Neural cell (in vitro differentiated cells): ENCODE measurements around the gene HUS1B. TPM values are rescaled to one million over a fixed set of nuclear protein-coding genes. Genes with fewer than 3 reads are reported as not detected.

ENCODE experiments used
- H2AFZ ChIP-seq: fragments of 200-600, 300-800 bp; sonication (generic), shearing (Covaris generic); 2 replicates; pipeline ENCODE4 v1.6.0; 2014; ENCODE audit warnings: low read depth, mild to moderate bottlenecking, antibody characterized with exemption, low read length, moderate library complexity
- H3F3A ChIP-seq: fragments of 200-600 bp; shearing (Covaris generic); 2 replicates; pipeline ENCODE4 v1.6.1; 2016; ENCODE audit warnings: mild to moderate bottlenecking, moderate library complexity, mixed read lengths, antibody characterized with exemption, low read length; ENCODE audit not compliant: insufficient read depth, poor library complexity, severe bottlenecking
- H3K27ac ChIP-seq: fragments of 200-600, 300-800 bp; sonication (generic), shearing (Covaris generic); 2 replicates; pipeline ENCODE4 v1.5.1; 2014; ENCODE audit warnings: mild to moderate bottlenecking, low read length, moderate library complexity
- H3K27me3 ChIP-seq: fragments of 300-800, 200-600 bp; sonication (generic), shearing (Covaris generic); 2 replicates; pipeline ENCODE4 v1.6.0; 2014; ENCODE audit warnings: mild to moderate bottlenecking, low read depth, low read length, moderate library complexity; ENCODE audit not compliant: insufficient read depth
- H3K36me3 ChIP-seq: fragments of 300-800, 200-600 bp; sonication (generic), shearing (Covaris generic); 2 replicates; pipeline ENCODE4 v1.5.1; 2014; ENCODE audit warnings: mild to moderate bottlenecking, antibody characterized with exemption, low read length, moderate library complexity; ENCODE audit not compliant: insufficient read depth
- H3K4me2 ChIP-seq: fragments of 300-800, 200-600 bp; sonication (generic), shearing (Covaris generic); 2 replicates; pipeline ENCODE4 v1.6.0; 2014; ENCODE audit warnings: mild to moderate bottlenecking, low read length
- H3K4me3 ChIP-seq: fragments of 300-800, 200-600 bp; sonication (generic), shearing (Covaris generic); 2 replicates; pipeline ENCODE4 v1.5.1; 2014; ENCODE audit warnings: mild to moderate bottlenecking, low read length, moderate library complexity
- H3K79me2 ChIP-seq: fragments of 200-600 bp; shearing (Covaris generic); replicated peaks from 2 replicates; pipeline ENCODE4 v1.6.0; 2014; ENCODE audit warnings: mild to moderate bottlenecking, low read length, moderate library complexity; ENCODE audit not compliant: insufficient read depth
- H3K9ac ChIP-seq: fragments of 300-800, 200-600 bp; sonication (generic), shearing (Covaris generic); 2 replicates; pipeline ENCODE4 v1.6.1; 2016; ENCODE audit warnings: mild to moderate bottlenecking, low read length, mixed read lengths
- H3K9me2 ChIP-seq: fragments of 200-600 bp; shearing (Covaris generic); 2 replicates; pipeline ENCODE4 v1.6.1; 2016; ENCODE audit warnings: mild to moderate bottlenecking, low read length, mixed read lengths; ENCODE audit not compliant: insufficient read depth
- H3K9me3 ChIP-seq: fragments of 200-600, 300-800 bp; sonication (generic), shearing (Covaris generic); 2 replicates; pipeline ENCODE4 v1.6.1; 2016; ENCODE audit warnings: mild to moderate bottlenecking, mixed run types, low read length, moderate library complexity, mixed read lengths
- H4K20me1 ChIP-seq: fragments of 200-600 bp; shearing (Covaris generic); 2 replicates; pipeline ENCODE4 v1.6.1; 2016; ENCODE audit warnings: mild to moderate bottlenecking, mixed run types; ENCODE audit not compliant: insufficient read depth
- CTCF ChIP-seq: fragments of 450-650 bp; IDR thresholded peaks from 2 replicates; pipeline ENCODE4 v1.5.1; 2014; ENCODE audit warnings: antibody characterized with exemption, mild to moderate bottlenecking, moderate library complexity; ENCODE audit not compliant: poor library complexity, severe bottlenecking
- EP300 ChIP-seq: fragments of 450-650 bp; conservative IDR thresholded peaks from 2 replicates; pipeline ENCODE4 v1.6.1; 2014; ENCODE audit warnings: antibody characterized with exemption, mild to moderate bottlenecking, moderate library complexity; ENCODE audit not compliant: poor library complexity, severe bottlenecking
- EZH2 ChIP-seq: fragments of 200-600, 300-800 bp; shearing (Covaris generic), sonication (generic); IDR thresholded peaks from 2 replicates; pipeline ENCODE4 v1.6.1; 2014; ENCODE audit warnings: antibody characterized with exemption, low read length, borderline replicate concordance, mild to moderate bottlenecking; ENCODE audit not compliant: insufficient read depth, poor library complexity, severe bottlenecking
- MXI1 ChIP-seq: fragments of 450-650 bp; conservative IDR thresholded peaks from 2 replicates; pipeline ENCODE4 v1.6.1; 2014; ENCODE audit warnings: antibody characterized with exemption, mild to moderate bottlenecking; ENCODE audit not compliant: poor library complexity, severe bottlenecking
- POLR2AphosphoS5 ChIP-seq: IDR thresholded peaks from 2 replicates; pipeline ENCODE4 v1.6.1; 2012
- RAD21 ChIP-seq: fragments of 450-650 bp; conservative IDR thresholded peaks from 2 replicates; pipeline ENCODE4 v1.6.1; 2014; ENCODE audit warnings: antibody characterized with exemption, mild to moderate bottlenecking, moderate library complexity
- REST ChIP-seq: IDR thresholded peaks from 2 replicates; pipeline ENCODE4 v1.6.1; 2012; ENCODE audit warnings: borderline replicate concordance
- SMC3 ChIP-seq: fragments of 450-650 bp; conservative IDR thresholded peaks from 2 replicates; pipeline ENCODE4 v1.6.1; 2014; ENCODE audit warnings: antibody characterized with exemption, mild to moderate bottlenecking, moderate library complexity; ENCODE audit not compliant: poor library complexity
- TAF1 ChIP-seq: IDR thresholded peaks from 2 replicates; pipeline ENCODE4 v1.6.1; 2012; ENCODE audit warnings: low read depth
- polyA plus RNA-seq: library from polyadenylated mRNA; depleted of rRNA; stranded (reverse); fragments of >200 nt; gene quantifications from 2 replicates; pipeline ENCODE4 v1.2.3, GENCODE V29; 2014

HUS1B gene
- polyA plus RNA-seq, 1 donor from 2014 or later = 0.52 TPM

- Histone ChIP-seq H3K79me2 (peaks cover 19% of the 10 kb centered on the region), H3K4me3 (no peak overlapping the region), H3K9me3 (no peaks in the 10 kb centered on the region), H4K20me1 (no peaks in the 10 kb centered on the region), H3K9ac (no peak overlapping the region), H3K4me2 (no peak overlapping the region), H2AFZ (no peak overlapping the region), H3K9me2 (no peaks in the 10 kb centered on the region), H3K36me3 (no peaks in the 10 kb centered on the region), H3K27me3 (no peaks in the 10 kb centered on the region), H3F3A (no peaks in the 10 kb centered on the region), H3K27ac (no peak overlapping the region)
- TF ChIP-seq EZH2 = no peak
- TF ChIP-seq CTCF = no peak
- no peak for TF ChIP-seq POLR2AphosphoS5
- no peak for TF ChIP-seq EP300
- no peak for TF ChIP-seq MXI1
- no peak for TF ChIP-seq RAD21
- no peak for TF ChIP-seq SMC3
- no peak for TF ChIP-seq REST
- TF ChIP-seq TAF1 = no peak
These were observed 17.5 kb upstream of the HUS1B start for GRCh38 chr6:674406-674805.

GRCh38 chr6:667253-667927 lies 10.5 kb upstream of the HUS1B start:
- Histone ChIP-seq H2AFZ (no peak overlapping the region), H3K4me2 (no peak overlapping the region), H3F3A (no peaks in the 10 kb centered on the region), H3K9me2 (no peaks in the 10 kb centered on the region), H4K20me1 (no peaks in the 10 kb centered on the region), H3K79me2 (peaks cover 3% of the 10 kb centered on the region), H3K4me3 (no peak overlapping the region), H3K9me3 (peaks cover 3% of the 10 kb centered on the region), H3K27me3 (no peaks in the 10 kb centered on the region), H3K36me3 (no peaks in the 10 kb centered on the region), H3K27ac (no peak overlapping the region), H3K9ac (no peak overlapping the region)
- no peak for TF ChIP-seq MXI1
- no peak for TF ChIP-seq EZH2
- no peak for TF ChIP-seq SMC3
